ENCODE results near the gene RBM15. TPM values are rescaled to one million over a fixed set of nuclear protein-coding genes. Genes with fewer than 3 reads are reported as not detected.

The RBM15 gene
- total RNA-seq, 1 experiment from 2014 or later, result 32.1 TPM

- peaks cover 25% of the 10 kb centered on the region for H3K4me1 ChIP-seq (ENCODE audit: control insufficient read depth, insufficient read depth, low read length)
- no peak for DNase-seq (ENCODE audit: low read depth, low spot score)
- CTCF ChIA-PET, result interaction anchor here (0.6 to 1.3 kb wide), 2 partner anchors 130 to 154 kb away, joined by 3 to 10 read pairs; partner anchors contain the start of gene KCNC4
- POLR2A ChIA-PET, result interaction anchor here (0.6 to 1.2 kb wide), 3 partner anchors 11 to 66 kb away, joined by 3 read pairs; no protein-coding TSS in a partner anchor
- ATAC-seq, result peak; percentile 88
- BruUV-seq (replicated peaks), result no TSS peak
- H3K27ac ChIP-seq (ENCODE audit: low read length), result peak overlapping the region; percentile 99
- in situ Hi-C loops (cut with HindIII; ENCODE audit: low pct_unique_long_range_greater_than_20kb, low sequenced_read_pairs) (no loop called here), intact Hi-C loops (cut with micrococcal nuclease; ENCODE audit: unreplicated experiment) (no loop called here)
- TF ChIP-seq CTCF (IDR thresholded peaks at IDR 0.05) (peak; percentile 65), REST (IDR thresholded peaks at IDR 0.05; ENCODE audit: insufficient read depth in 1 of 2, low read depth in 2 of 2, low read length in 1 of 2) (no peak), POLR2AphosphoS5 (IDR thresholded peaks at IDR 0.05; ENCODE audit: low read depth, low read length) (peak; percentile 80), SIN3A (IDR thresholded peaks at IDR 0.05; ENCODE audit: borderline replicate concordance, insufficient read depth, low read depth, low read length) (0 out of 2 replicates have a peak, but pooled peaks have one; percentile 22), TCF7L2 (IDR thresholded peaks at IDR 0.05; ENCODE audit: low read depth, low read length) (peak; percentile 58; the same call in 1 of the 2 replicates)
- H3K27me3 ChIP-seq (ENCODE audit: control insufficient read depth, insufficient read depth, low read length), result no peaks in the 10 kb centered on the region
- peaks cover 9% of the 10 kb centered on the region for H3K36me3 ChIP-seq (ENCODE audit: control insufficient read depth, insufficient read depth, low read length)
- peak overlapping the region; percentile 88 to 92 for H3K4me3 ChIP-seq (ENCODE audit: low read depth in 2 of 2, low read length in 2 of 2)
- no peaks in the 10 kb centered on the region for H3K9me3 ChIP-seq (ENCODE audit: control insufficient read depth, insufficient read depth, low read depth, low read length)
Measured at GRCh38 chr1:110338309-110338885, 780 bp upstream of the RBM15 start.

GRCh38 chr1:110339407-110340206 lies 430 bp downstream of the RBM15 start:
- no peaks in the 10 kb centered on the region for H3K27me3 ChIP-seq (ENCODE audit: control insufficient read depth, insufficient read depth, low read length)
- H3K36me3 ChIP-seq (ENCODE audit: control insufficient read depth, insufficient read depth, low read length), result peaks cover 11% of the 10 kb centered on the region
- intact Hi-C loops (cut with micrococcal nuclease; ENCODE audit: unreplicated experiment), result no loop called here
- peak overlapping the region; percentile 86 for H3K27ac ChIP-seq (ENCODE audit: low read length)
- TF ChIP-seq SIN3A (IDR thresholded peaks at IDR 0.05; ENCODE audit: borderline replicate concordance, insufficient read depth, low read depth, low read length), result peak; percentile 82; the same call in 1 of the 2 replicates
- 0 out of 2 replicates have a peak, but pooled peaks have one; percentile 7 for TF ChIP-seq CTCF (IDR thresholded peaks at IDR 0.05)
- peak; percentile 56 for TF ChIP-seq POLR2AphosphoS5 (IDR thresholded peaks at IDR 0.05; ENCODE audit: low read depth, low read length)
- no peak for TF ChIP-seq TCF7L2 (IDR thresholded peaks at IDR 0.05; ENCODE audit: low read depth, low read length)
- peak; percentile 18; the same call in 1 of the 2 replicates for ATAC-seq
- TSS peak; percentile 63 for BruUV-seq (replicated peaks)
- H3K9me3 ChIP-seq (ENCODE audit: control insufficient read depth, insufficient read depth, low read depth, low read length), result no peaks in the 10 kb centered on the region
- in situ Hi-C loops (cut with HindIII; ENCODE audit: low pct_unique_long_range_greater_than_20kb, low sequenced_read_pairs), result no loop called here
- ChIA-PET POLR2A (no interaction called here), CTCF (no interaction called here)
- peak overlapping the region; percentile 82 to 88 for H3K4me3 ChIP-seq (ENCODE audit: low read depth in 2 of 2, low read length in 2 of 2)
- H3K4me1 ChIP-seq (ENCODE audit: control insufficient read depth, insufficient read depth, low read length), result peaks cover 33% of the 10 kb centered on the region
- DNase-seq (ENCODE audit: low read depth, low spot score), result no peak
